ENCODE data around the gene SDK1.

The SDK1 gene

DNA sequence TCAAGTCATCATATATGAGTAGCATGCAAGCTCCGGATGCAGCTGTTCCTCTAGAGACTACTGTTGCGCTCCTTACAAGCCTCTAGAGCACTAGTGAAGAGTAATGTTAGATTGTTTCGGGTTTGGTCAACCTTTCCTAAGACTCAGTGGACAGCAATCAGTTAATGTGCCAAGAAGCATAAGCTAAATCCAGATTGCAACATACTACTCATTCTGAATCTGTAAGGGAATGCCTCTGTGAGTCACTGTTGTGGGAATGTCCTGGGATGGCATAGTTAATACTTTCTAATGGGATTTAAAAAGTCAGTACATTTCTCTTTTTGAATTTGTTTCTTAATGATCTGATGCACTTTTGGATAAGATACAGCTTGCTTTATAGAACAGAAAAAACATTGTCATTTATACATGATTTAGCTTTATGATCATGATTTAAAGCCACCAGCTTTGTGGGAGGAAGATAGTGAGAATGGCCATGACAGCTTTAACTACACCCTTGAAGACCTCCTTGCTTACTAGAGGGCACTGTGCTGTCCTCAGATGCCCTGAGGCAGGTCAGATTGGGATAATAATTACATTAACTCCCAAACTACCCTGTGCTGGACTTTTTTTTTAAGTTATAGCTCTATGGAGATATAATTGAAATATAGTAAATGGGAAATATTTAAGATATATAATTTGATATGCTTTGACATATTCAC, 138.4 kb downstream of the SDK1 start:
- H3K9me3 Mint-ChIP-seq = no peaks in the 10 kb centered on the region
- no peak overlapping the region for H3K27ac Mint-ChIP-seq
- ATAC-seq (no peak), DNase-seq (ENCODE audit: low spot score in 2 of 2) (no peak)
- H3K4me1 Mint-ChIP-seq = no peaks in the 10 kb centered on the region
- H3K36me3 Mint-ChIP-seq = no peaks in the 10 kb centered on the region
- H3K4me3 Mint-ChIP-seq = no peak overlapping the region

GRCh38 chr7:3440509-3440908, 139.5 kb downstream of the SDK1 start:
- ATAC-seq = no peak
- Mint-ChIP-seq H3K27ac (no peak overlapping the region), H3K4me3 (no peak overlapping the region), H3K9me3 (peaks cover 1% of the 10 kb centered on the region), H3K4me1 (no peaks in the 10 kb centered on the region), H3K36me3 (no peaks in the 10 kb centered on the region)
- DNase-seq (ENCODE audit: low spot score in 2 of 2) = no peak

GRCh38 chr7:3443716-3444115, 142.7 kb downstream of the SDK1 start:
- H3K9me3 Mint-ChIP-seq = peaks cover 9% of the 10 kb centered on the region
- H3K4me1 Mint-ChIP-seq = no peaks in the 10 kb centered on the region
- no peaks in the 10 kb centered on the region for H3K36me3 Mint-ChIP-seq
- no peak overlapping the region for H3K4me3 Mint-ChIP-seq
- ATAC-seq = no peak
- no peak overlapping the region for H3K27ac Mint-ChIP-seq
- DNase-seq (ENCODE audit: low spot score in 2 of 2) = no peak

- ATAC-seq = no peak
- Mint-ChIP-seq H3K4me1 (no peaks in the 10 kb centered on the region), H3K9me3 (peaks cover 9% of the 10 kb centered on the region), H3K36me3 (no peaks in the 10 kb centered on the region), H3K4me3 (no peak overlapping the region), H3K27ac (no peak overlapping the region)
- no peak for DNase-seq (ENCODE audit: low spot score in 2 of 2)
Observed at GRCh38 chr7:3446786-3447185, 145.7 kb downstream of the SDK1 start.

DNA sequence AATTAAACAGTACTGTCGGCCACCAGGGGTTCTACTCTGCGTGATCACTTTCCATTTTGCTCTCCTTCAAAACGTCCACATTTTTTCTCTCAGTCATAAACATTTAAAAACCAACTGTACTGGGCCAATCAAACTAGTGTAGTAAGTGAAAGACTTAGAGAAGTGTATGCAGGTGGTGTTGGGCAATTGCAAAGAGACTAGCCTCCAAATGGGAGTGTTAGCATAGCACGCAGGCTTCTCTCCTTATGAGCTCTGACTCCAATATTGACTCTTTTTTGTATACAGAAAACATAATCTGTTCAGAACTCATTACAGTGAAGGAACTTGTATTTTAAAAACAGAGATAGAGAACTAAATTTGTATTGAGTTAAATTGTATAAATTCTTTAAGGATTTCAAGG, 150.6 kb downstream of the SDK1 start:
- DNase-seq (ENCODE audit: low spot score in 2 of 2) = no peak
- Mint-ChIP-seq H3K4me1 (no peaks in the 10 kb centered on the region), H3K27ac (no peak overlapping the region), H3K9me3 (peaks cover 2% of the 10 kb centered on the region), H3K4me3 (no peak overlapping the region), H3K36me3 (no peaks in the 10 kb centered on the region)
- no peak for ATAC-seq

GRCh38 chr7:3453398-3453797, 152.3 kb downstream of the SDK1 start:
- H3K36me3 Mint-ChIP-seq = no peaks in the 10 kb centered on the region
- ATAC-seq (no peak), DNase-seq (ENCODE audit: low spot score in 2 of 2) (no peak)
- no peaks in the 10 kb centered on the region for H3K4me1 Mint-ChIP-seq
- no peaks in the 10 kb centered on the region for H3K9me3 Mint-ChIP-seq
- no peak overlapping the region for H3K4me3 Mint-ChIP-seq
- no peak overlapping the region for H3K27ac Mint-ChIP-seq

GRCh38 chr7:3455806-3456595, 154.9 kb downstream of the SDK1 start:
- H3K4me1 Mint-ChIP-seq = no peaks in the 10 kb centered on the region
- H3K4me3 Mint-ChIP-seq = no peak overlapping the region
- H3K36me3 Mint-ChIP-seq = no peaks in the 10 kb centered on the region
- H3K9me3 Mint-ChIP-seq = no peaks in the 10 kb centered on the region
- no peak overlapping the region for H3K27ac Mint-ChIP-seq
- DNase-seq (ENCODE audit: low spot score in 2 of 2) (no peak), ATAC-seq (no peak)

DNA sequence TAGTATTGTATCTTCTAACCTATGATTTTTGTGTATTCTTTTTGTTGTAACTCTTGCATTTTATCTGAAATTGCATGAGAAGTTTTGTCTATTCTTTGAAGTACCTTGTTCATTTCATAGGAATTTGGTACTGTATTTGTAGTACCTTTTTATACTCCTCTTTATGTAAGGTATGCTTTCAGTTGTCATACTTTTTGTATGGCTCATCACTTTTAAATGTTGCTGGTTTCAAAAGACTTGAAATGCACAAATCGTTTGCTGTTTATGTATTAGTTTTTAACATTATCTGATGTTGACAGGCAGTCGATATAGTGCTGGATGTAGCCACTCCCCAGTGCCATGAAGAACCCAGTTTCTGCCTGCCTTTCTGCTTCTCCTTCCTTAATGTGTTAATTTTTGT, 158.1 kb downstream of the SDK1 start:
- DNase-seq (ENCODE audit: low spot score in 2 of 2) = no peak
- Mint-ChIP-seq H3K27ac (no peak overlapping the region), H3K4me3 (no peak overlapping the region), H3K4me1 (peaks cover 18% of the 10 kb centered on the region), H3K36me3 (no peaks in the 10 kb centered on the region), H3K9me3 (no peaks in the 10 kb centered on the region)
- no peak for ATAC-seq

DNA sequence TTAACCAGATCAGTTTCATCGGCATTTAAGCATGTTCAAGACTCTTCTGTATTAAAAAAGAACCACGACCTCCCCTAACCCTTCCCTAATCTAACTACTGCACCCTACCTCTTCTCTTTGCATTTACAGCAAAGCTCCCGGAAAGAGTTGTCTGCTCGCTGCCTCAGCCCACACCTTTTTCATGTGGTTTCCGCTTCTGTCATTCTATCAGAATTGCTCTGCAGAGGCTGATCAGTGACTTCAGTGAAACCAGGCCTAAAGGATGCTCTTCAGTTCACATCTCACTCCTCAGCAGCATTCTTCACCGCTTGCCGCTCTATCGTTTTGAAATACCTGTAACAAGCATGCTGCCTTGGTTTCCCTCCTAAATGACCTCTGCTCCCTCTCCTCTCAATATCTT, 160.9 kb downstream of the SDK1 start:
- Mint-ChIP-seq H3K27ac (peak overlapping the region; percentile 40), H3K4me3 (peak overlapping the region; percentile 18), H3K4me1 (peaks cover 18% of the 10 kb centered on the region), H3K36me3 (no peaks in the 10 kb centered on the region), H3K9me3 (no peaks in the 10 kb centered on the region)
- ATAC-seq (peak; percentile 98), DNase-seq (ENCODE audit: low spot score in 2 of 2) (peak; percentile 8 to 64)

DNA sequence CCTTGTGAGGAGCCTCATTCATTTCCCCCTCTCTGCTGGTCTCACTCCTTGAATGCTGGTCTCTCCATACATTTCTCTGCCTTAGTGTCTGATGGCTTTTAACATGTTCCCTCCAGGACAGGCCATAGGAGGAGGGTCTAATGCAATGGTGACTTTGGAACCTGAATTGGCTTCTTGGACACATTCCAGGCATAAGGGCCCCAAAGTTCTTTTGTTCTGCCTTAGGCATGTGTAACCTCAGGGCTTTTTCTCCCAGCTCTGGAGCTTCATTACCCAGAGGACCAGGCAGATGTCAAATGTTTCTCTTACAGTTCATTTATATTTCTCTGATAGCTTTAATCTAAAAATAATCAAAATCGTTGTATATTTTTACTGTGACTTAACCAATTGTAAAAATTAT, 162.6 kb downstream of the SDK1 start:
- Mint-ChIP-seq H3K27ac (no peak overlapping the region), H3K4me1 (peaks cover 18% of the 10 kb centered on the region), H3K36me3 (no peaks in the 10 kb centered on the region), H3K4me3 (no peak overlapping the region), H3K9me3 (no peaks in the 10 kb centered on the region)
- DNase-seq (ENCODE audit: low spot score in 2 of 2) (no peak), ATAC-seq (no peak)

- Mint-ChIP-seq H3K27ac (no peak overlapping the region), H3K4me3 (no peak overlapping the region), H3K9me3 (no peaks in the 10 kb centered on the region), H3K4me1 (peaks cover 18% of the 10 kb centered on the region), H3K36me3 (no peaks in the 10 kb centered on the region)
- ATAC-seq (peak; percentile 47), DNase-seq (ENCODE audit: low spot score in 2 of 2) (peak in 1 of 2 donors; percentile 58)
Observed at GRCh38 chr7:3464900-3465622, 164.0 kb downstream of the SDK1 start.

DNA sequence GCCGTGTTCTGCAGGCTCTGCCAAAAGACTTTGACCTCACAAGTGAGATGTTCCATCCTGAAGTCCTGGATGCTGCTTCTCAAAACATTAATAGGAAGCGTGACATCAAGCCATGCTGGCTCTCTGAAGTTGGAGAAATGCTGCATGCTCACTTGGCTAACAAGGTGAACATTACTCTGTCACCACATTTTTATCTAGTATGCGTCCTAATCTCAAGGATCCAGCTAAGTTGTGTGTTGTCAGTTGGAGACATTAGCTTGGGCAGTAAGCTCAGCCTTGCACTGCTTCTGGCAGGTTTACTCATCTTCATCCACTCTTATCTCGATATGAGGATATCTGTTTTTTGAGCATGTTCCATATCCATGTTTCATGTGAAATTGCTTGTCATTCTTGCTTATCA, 165.2 kb downstream of the SDK1 start:
- H3K36me3 Mint-ChIP-seq = no peaks in the 10 kb centered on the region
- H3K4me3 Mint-ChIP-seq = no peak overlapping the region
- H3K9me3 Mint-ChIP-seq = no peaks in the 10 kb centered on the region
- no peak overlapping the region for H3K27ac Mint-ChIP-seq
- ATAC-seq (no peak), DNase-seq (ENCODE audit: low spot score in 2 of 2) (no peak)
- peaks cover 18% of the 10 kb centered on the region for H3K4me1 Mint-ChIP-seq

- Mint-ChIP-seq H3K4me1 (no peaks in the 10 kb centered on the region), H3K27ac (no peak overlapping the region), H3K36me3 (no peaks in the 10 kb centered on the region), H3K4me3 (no peak overlapping the region), H3K9me3 (no peaks in the 10 kb centered on the region)
- no peak for DNase-seq (ENCODE audit: low spot score in 2 of 2)
- ATAC-seq = no peak
Observed at GRCh38 chr7:3469641-3470040, 168.6 kb downstream of the SDK1 start.

GRCh38 chr7:3480197-3480596, 179.1 kb downstream of the SDK1 start:
- Mint-ChIP-seq H3K9me3 (no peaks in the 10 kb centered on the region), H3K27ac (no peak overlapping the region), H3K4me3 (no peak overlapping the region), H3K36me3 (no peaks in the 10 kb centered on the region), H3K4me1 (no peaks in the 10 kb centered on the region)
- ATAC-seq (no peak), DNase-seq (ENCODE audit: low spot score in 2 of 2) (no peak)

GRCh38 chr7:3481435-3481834, 180.4 kb downstream of the SDK1 start:
- Mint-ChIP-seq H3K4me3 (no peak overlapping the region), H3K27ac (no peak overlapping the region)
- ATAC-seq = no peak

More at GRCh38 chr7:3481435-3481834, 180.4 kb downstream of the SDK1 start:
- no peak for DNase-seq (ENCODE audit: low spot score in 2 of 2)
- no peaks in the 10 kb centered on the region for H3K36me3 Mint-ChIP-seq
- no peaks in the 10 kb centered on the region for H3K4me1 Mint-ChIP-seq
- no peaks in the 10 kb centered on the region for H3K9me3 Mint-ChIP-seq

Data from stimulated activated effector memory CD8-positive, alpha-beta T cell treated with anti-CD3 and anti-CD28 coated beads, Interleukin-12 subunit alpha, Interleukin-12 subunit beta, amount 100 ng/mL, for 72 hours (primary cell).